ENCODE measurements around the gene KHDRBS1.

- TF ChIP-seq CTCF (IDR thresholded peaks at IDR 0.05), result no peak
- TF ChIP-seq POLR2A (IDR thresholded peaks at IDR 0.05), result no peak
These were observed 21.5 kb downstream of the KHDRBS1 start for GRCh38 chr1:32035119-32035518.

Measured in body of pancreas (tissue), 4 donors.